ENCODE results near the gene RBM38.

The RBM38 gene

GRCh38 chr20:57385940-57386339, 5.3 kb upstream of the RBM38 start:
- TF ChIP-seq CTCF (IDR thresholded peaks at IDR 0.05; ENCODE audit: control insufficient read depth, extremely low read depth, insufficient read depth): no peak
- no peak for DNase-seq (ENCODE audit: low read depth)
- no peak overlapping the region for H3K4me3 ChIP-seq (ENCODE audit: low read depth, low read length)

GRCh38 chr20:57386762-57387161, 4.4 kb upstream of the RBM38 start:
- no peak for TF ChIP-seq CTCF (IDR thresholded peaks at IDR 0.05; ENCODE audit: control insufficient read depth, extremely low read depth, insufficient read depth)
- no peak for DNase-seq (ENCODE audit: low read depth)
- H3K4me3 ChIP-seq (ENCODE audit: low read depth, low read length): no peak overlapping the region

GRCh38 chr20:57387463-57387862, 3.7 kb upstream of the RBM38 start:
- no peak overlapping the region for H3K4me3 ChIP-seq (ENCODE audit: low read depth, low read length)
- no peak for TF ChIP-seq CTCF (IDR thresholded peaks at IDR 0.05; ENCODE audit: control insufficient read depth, extremely low read depth, insufficient read depth)
- no peak for DNase-seq (ENCODE audit: low read depth)

GRCh38 chr20:57387945-57388371, 3.2 kb upstream of the RBM38 start:
- no peak for TF ChIP-seq CTCF (IDR thresholded peaks at IDR 0.05; ENCODE audit: control insufficient read depth, extremely low read depth, insufficient read depth)
- DNase-seq (ENCODE audit: low read depth): no peak
- H3K4me3 ChIP-seq (ENCODE audit: low read depth, low read length): no peak overlapping the region

- DNase-seq (ENCODE audit: low read depth): no peak
- no peak for TF ChIP-seq CTCF (IDR thresholded peaks at IDR 0.05; ENCODE audit: control insufficient read depth, extremely low read depth, insufficient read depth)
- no peak overlapping the region for H3K4me3 ChIP-seq (ENCODE audit: low read depth, low read length)
Measured at GRCh38 chr20:57388953-57389694, 2.1 kb upstream of the RBM38 start.

- no peak overlapping the region for H3K4me3 ChIP-seq (ENCODE audit: low read depth, low read length)
- no peak for DNase-seq (ENCODE audit: low read depth)
- TF ChIP-seq CTCF (IDR thresholded peaks at IDR 0.05; ENCODE audit: control insufficient read depth, extremely low read depth, insufficient read depth): no peak
Measured at GRCh38 chr20:57389695-57390603, 1.2 kb upstream of the RBM38 start.
